GM19455 (cell line): Measurements from ENCODE around the gene AVPR1A.

Source experiments
- ATAC-seq: cut with Tn5 transposase; IDR thresholded peaks from one replicate; pipeline ENCODE4 v1.9.1; 2021; ENCODE audit not compliant: unreplicated experiment

The AVPR1A gene

GRCh38 chr12:63095369-63095980, 55.5 kb downstream of the AVPR1A start:
- ATAC-seq = no peak

- ATAC-seq = no peak
These were observed 57.3 kb downstream of the AVPR1A start for GRCh38 chr12:63093711-63094110.

GRCh38 chr12:63093084-63093483, 57.9 kb downstream of the AVPR1A start:
- no peak for ATAC-seq
